H9 (cell line): ENCODE data around the gene MS4A6E. TPM values are rescaled to one million over a fixed set of nuclear protein-coding genes. Genes with fewer than 3 reads are reported as not detected.

Experiments used
- DNase-seq: peaks from one replicate; pipeline ENCODE4 v3.0.0-alpha.2; 2017
- H2AFZ ChIP-seq: one replicate; pipeline ENCODE4 v1.6.1; 2013; ENCODE audit warnings: mild to moderate bottlenecking, low read length, control low read depth, moderate library complexity
- H2AK5ac ChIP-seq: 2 replicates; pipeline ENCODE4 v1.6.1; 2013; ENCODE audit warnings: low read length, control low read depth, mixed read lengths; ENCODE audit not compliant: insufficient read length
- H2BK120ac ChIP-seq: one replicate; pipeline ENCODE4 v1.6.1; 2013; ENCODE audit warnings: low read depth, mild to moderate bottlenecking, low read length, control low read depth, inconsistent platforms; ENCODE audit not compliant: poor library complexity, severe bottlenecking
- H2BK12ac ChIP-seq: 2 replicates; pipeline ENCODE4 v1.6.1; 2013; ENCODE audit warnings: low read length, control low read depth, mixed read lengths, low read depth; ENCODE audit not compliant: insufficient read length
- H2BK15ac ChIP-seq: 2 replicates; pipeline ENCODE4 v1.6.1; 2013; ENCODE audit warnings: low read depth, low read length, control low read depth
- H2BK20ac ChIP-seq: one replicate; pipeline ENCODE4 v1.6.1; 2013; ENCODE audit warnings: low read depth, mild to moderate bottlenecking, low read length, control low read depth, inconsistent platforms; ENCODE audit not compliant: poor library complexity, severe bottlenecking
- H2BK5ac ChIP-seq: 2 replicates; pipeline ENCODE4 v1.6.1; 2013; ENCODE audit warnings: low read length, control low read depth, mixed read lengths; ENCODE audit not compliant: insufficient read length
- H3K14ac ChIP-seq: 2 replicates; pipeline ENCODE4 v1.6.1; 2013; ENCODE audit warnings: low read length, control low read depth; ENCODE audit not compliant: insufficient read depth
- H3K18ac ChIP-seq: 2 replicates; pipeline ENCODE4 v1.6.1; 2013; ENCODE audit warnings: low read depth, mild to moderate bottlenecking, mixed read lengths, low read length, control low read depth; ENCODE audit not compliant: insufficient read length
- H3K23ac ChIP-seq: 2 replicates; pipeline ENCODE4 v1.6.1; 2013; ENCODE audit warnings: low read length, control low read depth, mixed read lengths, low read depth; ENCODE audit not compliant: insufficient read length
- H3K23me2 ChIP-seq: 2 replicates; pipeline ENCODE4 v1.6.1; 2013; ENCODE audit warnings: low read depth, mild to moderate bottlenecking, mixed read lengths, low read length, control low read depth; ENCODE audit not compliant: insufficient read length, poor library complexity, severe bottlenecking
- H3K27ac ChIP-seq: 2 replicates; pipeline ENCODE4 v1.5.1; 2013; ENCODE audit warnings: low read length, control low read depth, mixed read lengths, low read depth; ENCODE audit not compliant: insufficient read length
- H3K27me3 ChIP-seq: 2 replicates; pipeline ENCODE4 v1.6.1; 2013; ENCODE audit warnings: low read length, control low read depth, inconsistent platforms; ENCODE audit not compliant: insufficient read depth
- H3K4ac ChIP-seq: 2 replicates; pipeline ENCODE4 v1.6.1; 2013; ENCODE audit warnings: low read depth, mild to moderate bottlenecking, control low read depth, inconsistent platforms, low read length, moderate library complexity
- H3K4me1 ChIP-seq: 2 replicates; pipeline ENCODE4 v1.6.1; 2013; ENCODE audit warnings: low read length, control low read depth, inconsistent platforms; ENCODE audit not compliant: insufficient read depth
- H3K4me2 ChIP-seq: 2 replicates; pipeline ENCODE4 v1.6.1; 2013; ENCODE audit warnings: low read length, control low read depth, mixed read lengths; ENCODE audit not compliant: insufficient read length, insufficient read depth
- H3K56ac ChIP-seq: 2 replicates; pipeline ENCODE4 v1.6.1; 2013; ENCODE audit warnings: low read depth, mild to moderate bottlenecking, mixed read lengths, low read length, control low read depth; ENCODE audit not compliant: insufficient read length
- H3K79me1 ChIP-seq: 2 replicates; pipeline ENCODE4 v1.6.1; 2013; ENCODE audit warnings: low read depth, mild to moderate bottlenecking, moderate library complexity, low read length, control low read depth, inconsistent platforms; ENCODE audit not compliant: insufficient read depth, poor library complexity, severe bottlenecking
- H3K79me2 ChIP-seq: 2 replicates; pipeline ENCODE4 v1.6.1; 2013; ENCODE audit warnings: low read length, control low read depth, inconsistent platforms; ENCODE audit not compliant: insufficient read depth
- H3K9ac ChIP-seq: 2 replicates; pipeline ENCODE4 v1.6.1; 2013; ENCODE audit warnings: low read length, control low read depth, mixed read lengths; ENCODE audit not compliant: insufficient read length; ENCODE audit errors: extremely low read depth
- H3K9me3 ChIP-seq: one replicate; pipeline ENCODE4 v1.6.1; 2013; ENCODE audit warnings: low read depth, low read length, inconsistent platforms; ENCODE audit not compliant: control insufficient read depth
- H3T11ph ChIP-seq: one replicate; pipeline ENCODE4 v1.6.1; 2013; ENCODE audit warnings: mild to moderate bottlenecking, low read length, control low read depth, inconsistent platforms
- H4K20me1 ChIP-seq: one replicate; pipeline ENCODE4 v1.6.1; 2013; ENCODE audit not compliant: control insufficient read depth, insufficient read length, insufficient read depth
- H4K5ac ChIP-seq: 2 replicates; pipeline ENCODE4 v1.6.1; 2013; ENCODE audit warnings: low read depth, mild to moderate bottlenecking, mixed read lengths, low read length, control low read depth; ENCODE audit not compliant: insufficient read length
- H4K8ac ChIP-seq: replicated peaks from 2 replicates; pipeline ENCODE4 v1.6.1; 2013; ENCODE audit warnings: low read length, control low read depth, mixed read lengths, low read depth; ENCODE audit not compliant: insufficient read length
- H4K91ac ChIP-seq: 2 replicates; pipeline ENCODE4 v1.6.1; 2013; ENCODE audit warnings: low read depth, mild to moderate bottlenecking, moderate library complexity, mixed read lengths, low read length, control low read depth; ENCODE audit not compliant: insufficient read length
- H3K27ac Mint-ChIP-seq, 3 experiments: 2 replicates in 2 of 3; 3 replicates in 1 of 3; pipeline ENCODE4 v1.8.0; 2020 to 2021; ENCODE audit warnings: mixed read lengths in 3 of 3, mild to moderate bottlenecking in 1 of 3, moderate library complexity in 1 of 3
- H3K27me3 Mint-ChIP-seq: 2 replicates; pipeline ENCODE4 v1.8.0; 2021; ENCODE audit warnings: low read depth, mild to moderate bottlenecking, moderate library complexity, mixed read lengths
- H3K36me3 Mint-ChIP-seq, 3 experiments: 2 replicates in 2 of 3; 3 replicates in 1 of 3; pipeline ENCODE4 v1.8.0; 2020 to 2021; ENCODE audit warnings: low read depth in 3 of 3, mixed read lengths in 3 of 3; ENCODE audit not compliant: insufficient read depth in 1 of 3
- H3K4me1 Mint-ChIP-seq, 2 experiments: 2 replicates each; pipeline ENCODE4 v1.8.0; 2020; ENCODE audit warnings: mixed read lengths in 2 of 2
- H3K4me3 Mint-ChIP-seq, 2 experiments: 2 replicates in 1 of 2; 3 replicates in 1 of 2; pipeline ENCODE4 v1.8.0; 2020 to 2021; ENCODE audit warnings: mild to moderate bottlenecking in 2 of 2, mixed read lengths in 2 of 2, moderate library complexity in 1 of 2
- H3K9me3 Mint-ChIP-seq, 2 experiments: 2 replicates in 1 of 2; 3 replicates in 1 of 2; pipeline ENCODE4 v1.8.0; 2020; ENCODE audit warnings: mild to moderate bottlenecking in 2 of 2, mixed read lengths in 2 of 2, moderate library complexity in 1 of 2
- CTCF ChIP-seq: fragments of 200-600 bp; sonication (generic); conservative IDR thresholded peaks from 3 replicates; pipeline ENCODE4 v1.8.0; 2021; ENCODE audit warnings: antibody characterized with exemption, mild to moderate bottlenecking
- total RNA-seq: library from RNA; stranded (reverse); gene quantifications from 2 replicates; pipeline ENCODE4 v1.2.1, GENCODE V29; 2021

The MS4A6E gene
- total RNA-seq, 1 experiment from 2014 or later, result not detected

GRCh38 chr11:60321051-60321450 lies 6.0 kb upstream of the MS4A6E start:
- Histone ChIP-seq H4K8ac (no peak overlapping the region), H4K91ac (no peak overlapping the region), H4K20me1 (no peaks in the 10 kb centered on the region), H2BK15ac (no peak overlapping the region), H3K4ac (no peak overlapping the region), H2BK5ac (no peak overlapping the region), H3K23me2 (no peaks in the 10 kb centered on the region), H3K9ac (no peak overlapping the region), H3K79me1 (no peaks in the 10 kb centered on the region), H3K79me2 (no peaks in the 10 kb centered on the region), H3K56ac (no peak overlapping the region), H3K18ac (no peak overlapping the region), H3K14ac (no peak overlapping the region), H2AK5ac (no peak overlapping the region), H2BK20ac (no peak overlapping the region), H3K9me3 (no peaks in the 10 kb centered on the region), H3T11ph (no peak overlapping the region), H4K5ac (no peak overlapping the region), H2AFZ (no peak overlapping the region), H2BK12ac (no peak overlapping the region), H3K4me1 (no peaks in the 10 kb centered on the region), H3K27me3 (no peaks in the 10 kb centered on the region), H3K4me2 (no peak overlapping the region), H3K23ac (no peak overlapping the region), H3K27ac (no peak overlapping the region), H2BK120ac (no peak overlapping the region)
- Mint-ChIP-seq H3K27me3 (no peaks in the 10 kb centered on the region), H3K9me3 (peaks cover 15 to 18% of the 10 kb centered on the region in 2 experiments), H3K4me3 (no peak overlapping the region), H3K36me3 (peaks cover 0 to 9% (median 1%) of the 10 kb centered on the region in 3 experiments; a peak in 4 of 7 replicates), H3K4me1 (peaks cover 12 to 18% of the 10 kb centered on the region in 2 experiments), H3K27ac (no peak overlapping the region)
- DNase-seq, result no peak
- TF ChIP-seq CTCF, result no peak
